HL-60/S4 treated with retinoic acid at 250 ng/mL for 4 days and 3 days (cell line): Measurements from ENCODE around the gene CPNE6.
"Not testable (repeated sequence)": the region's sequence is repeated elsewhere in the genome, so short reads cannot be mapped to it uniquely, and the experiment has no call there.

ENCODE experiments used
- in situ Hi-C: fragments of 300-500 bp; cut with MboI; formaldehyde crosslinking; loops from 2 replicates; pipeline ENCODE4 v1.7.0; 2022; ENCODE audit warnings: low sequenced_read_pairs

The CPNE6 gene

GRCh38 chr14:24102357-24103048, 31.1 kb downstream of the CPNE6 start:
- in situ Hi-C loops: no loop called here

GRCh38 chr14:24103451-24103850, 32.1 kb downstream of the CPNE6 start:
- in situ Hi-C loops: no loop called here

- in situ Hi-C loops: not testable (repeated sequence)
These were observed 34.4 kb downstream of the CPNE6 start for GRCh38 chr14:24105609-24106239.

- in situ Hi-C loops: no loop called here
These were observed 35.4 kb downstream of the CPNE6 start for GRCh38 chr14:24106672-24107271.

GRCh38 chr14:24108336-24108874, 37.0 kb downstream of the CPNE6 start:
- in situ Hi-C loops: no loop called here

GRCh38 chr14:24110060-24110459, 38.7 kb downstream of the CPNE6 start:
- in situ Hi-C loops: no loop called here

- in situ Hi-C loops: no loop called here
These were observed 39.2 kb downstream of the CPNE6 start for GRCh38 chr14:24110523-24110922.

- in situ Hi-C loops: no loop called here
These were observed 42.0 kb downstream of the CPNE6 start for GRCh38 chr14:24113379-24113800.

- in situ Hi-C loops: no loop called here
These were observed 42.6 kb downstream of the CPNE6 start for GRCh38 chr14:24113801-24114531.

- in situ Hi-C loops: no loop called here
These were observed 43.4 kb downstream of the CPNE6 start, which contains the start of the genes DCAF11 and NRL for GRCh38 chr14:24114532-24115421. Gene DCAF11, plus strand, starts transcription at chr14:24114777. Its CDS starts 818 bp downstream, at chr14:24115595. Gene NRL, minus strand, starts transcription at chr14:24114949. Its CDS starts 32,101 bp downstream, at chr14:24082848.

- in situ Hi-C loops: no loop called here
These were observed 44.2 kb downstream of the CPNE6 start for GRCh38 chr14:24115422-24116127.

GRCh38 chr14:24116128-24116814, 44.9 kb downstream of the CPNE6 start:
- in situ Hi-C loops: no loop called here

GRCh38 chr14:24117179-24117578, 45.8 kb downstream of the CPNE6 start:
- in situ Hi-C loops: no loop called here

- in situ Hi-C loops: no loop called here
These were observed 48.3 kb downstream of the CPNE6 start for GRCh38 chr14:24119691-24120090.

- in situ Hi-C loops: no loop called here
These were observed 49.8 kb downstream of the CPNE6 start for GRCh38 chr14:24121210-24121609.

- in situ Hi-C loops: no loop called here
These were observed 51.1 kb downstream of the CPNE6 start for GRCh38 chr14:24122416-24122815.

- in situ Hi-C loops: no loop called here
These were observed 51.5 kb downstream of the CPNE6 start for GRCh38 chr14:24122898-24123297.

GRCh38 chr14:24123424-24124417, 52.4 kb downstream of the CPNE6 start:
- in situ Hi-C loops: no loop called here
